HepG2 (cell line): ENCODE measurements around the gene PELO. TPM values are rescaled to one million over a fixed set of nuclear protein-coding genes. Genes with fewer than 3 reads are reported as not detected.

Source experiments
- ATAC-seq: fragments of 200-7000 bp; cut with Tn5 transposase; 3 replicates; pipeline ENCODE4 v1.9.1; 2020; ENCODE audit warnings: mild to moderate bottlenecking, moderate library complexity
- BruUV-seq: library from RNA; stranded (reverse); fragments of 400-500 nt; replicated peaks from 2 replicates; lab custom pipeline; 2021; lab: Mats Ljungman, UMichigan
- CTCF ChIA-PET: fragments of 300-600 bp; formaldehyde crosslinking; extraction: SDS; loops from one replicate; lab custom pipeline; 2021; ENCODE audit warnings: low total read pairs, inconsistent platforms, low intra/inter-chr PET ratio; lab: Yijun Ruan, JAX
- POLR2A ChIA-PET: fragments of 350-600 bp; sonication (Branson Sonifier 250); formaldehyde crosslinking; loops from one replicate; lab custom pipeline; 2020; ENCODE audit warnings: antibody characterized with exemption, inconsistent platforms; lab: Yijun Ruan, JAX
- DNase-seq: peaks from one replicate; pipeline ENCODE4 v3.0.0-alpha.2; 2015; ENCODE audit warnings: low spot score
- FAIRE-seq: peaks from 3 replicates; lab custom pipeline; 2011; peaks lifted over from hg19 to GRCh38; lab: Jason Lieb, UNC
- H2AFZ ChIP-seq: one replicate; pipeline ENCODE4 v1.6.1; 2011; ENCODE audit warnings: low read length, inconsistent platforms
- H3K27ac ChIP-seq: fragments of 300-600 bp; 3 replicates; pipeline ENCODE4 v1.8.0; 2011; ENCODE audit warnings: mixed run types, mild to moderate bottlenecking, mixed read lengths, low read length, inconsistent platforms; ENCODE audit not compliant: insufficient read depth; ENCODE audit errors: extremely low read length
- H3K27me3 ChIP-seq, 2 experiments: fragments of 200-600 bp in 1 of 2; 2 replicates in 1 of 2; 3 replicates in 1 of 2; pipeline versions ENCODE4 v1.6.0 to v1.8.0; 2011; ENCODE audit warnings: low read length in 2 of 2, mild to moderate bottlenecking in 2 of 2, moderate library complexity in 2 of 2, inconsistent platforms in 1 of 2; ENCODE audit not compliant: insufficient read depth in 2 of 2, control insufficient read depth in 1 of 2
- H3K36me3 ChIP-seq, 2 experiments: fragments of 200-600 bp in 1 of 2; replicated peaks in 1 of 2; 2 replicates in 1 of 2; 3 replicates in 1 of 2; pipeline versions ENCODE4 v1.5.1 to v1.8.0; 2011; ENCODE audit warnings: low read length in 2 of 2, inconsistent platforms in 1 of 2; ENCODE audit not compliant: insufficient read depth in 2 of 2, control insufficient read depth in 1 of 2
- H3K4me1 ChIP-seq: 2 replicates; pipeline ENCODE4 v1.5.1; 2012; ENCODE audit warnings: low read length, inconsistent platforms; ENCODE audit not compliant: insufficient read depth
- H3K4me2 ChIP-seq: 2 replicates; pipeline ENCODE4 v1.6.0; 2011; ENCODE audit warnings: low read depth, low read length, inconsistent platforms
- H3K4me3 ChIP-seq, 3 experiments: fragments of 200-600 bp in 1 of 3; sonication (generic), shearing (Covaris generic) in 1 of 3; replicated peaks in 1 of 3; 2 replicates each; pipeline ENCODE4 v1.5.1; 2011 to 2016; ENCODE audit warnings: low read length in 3 of 3, inconsistent platforms in 2 of 3, low read depth in 2 of 3, mild to moderate bottlenecking in 2 of 3, control low read depth in 1 of 3, mixed read lengths in 1 of 3; ENCODE audit not compliant: insufficient read depth in 1 of 3
- H3K79me2 ChIP-seq: one replicate; pipeline ENCODE4 v1.6.1; 2011; ENCODE audit warnings: low read length, inconsistent platforms; ENCODE audit not compliant: insufficient read depth
- H3K9ac ChIP-seq: 2 replicates; pipeline ENCODE4 v1.6.0; 2011; ENCODE audit warnings: mild to moderate bottlenecking, low read depth, low read length, inconsistent platforms; ENCODE audit not compliant: insufficient read depth
- H3K9me3 ChIP-seq: 2 replicates; pipeline ENCODE4 v1.5.1; 2012; ENCODE audit warnings: mild to moderate bottlenecking, low read length
- H4K20me1 ChIP-seq: 2 replicates; pipeline ENCODE4 v1.6.0; 2011; ENCODE audit warnings: inconsistent platforms, mild to moderate bottlenecking, low read length, moderate library complexity; ENCODE audit not compliant: insufficient read depth
- CREBL2 ChIP-seq: sonication (generic); formaldehyde crosslinking; IDR thresholded peaks from 2 replicates; pipeline ENCODE4 v1.8.1; 2023; ENCODE audit warnings: missing genetic modification reagents, mild to moderate bottlenecking, borderline replicate concordance
- ELK4 ChIP-seq: sonication (generic); formaldehyde crosslinking; IDR thresholded peaks from 2 replicates; pipeline ENCODE4 v1.9.0; 2021; ENCODE audit warnings: missing genetic modification reagents, borderline replicate concordance
- GMEB1 ChIP-seq: sonication (generic); formaldehyde crosslinking; IDR thresholded peaks from 2 replicates; pipeline ENCODE4 v1.5.1; 2020; ENCODE audit warnings: missing genetic modification reagents, mild to moderate bottlenecking, borderline replicate concordance
- HMG20B ChIP-seq: conservative IDR thresholded peaks from 2 replicates; pipeline ENCODE4 v1.6.1; 2016; ENCODE audit warnings: missing genetic modification reagents, missing compliant biosample characterization
- HNRNPK ChIP-seq: fragments of 200-400 bp; formaldehyde crosslinking; IDR thresholded peaks from 2 replicates; pipeline ENCODE4 v1.6.1; 2018; ENCODE audit warnings: low read length, low read depth, moderate library complexity, mild to moderate bottlenecking; ENCODE audit not compliant: poor library complexity, severe bottlenecking
- JDP2 ChIP-seq: sonication (generic); formaldehyde crosslinking; IDR thresholded peaks from 2 replicates; pipeline ENCODE4 v1.8.1; 2022; ENCODE audit warnings: missing genetic modification reagents, borderline replicate concordance
- KDM1A ChIP-seq: IDR thresholded peaks from 2 replicates; pipeline ENCODE4 v1.6.1; 2016; ENCODE audit warnings: missing compliant biosample characterization
- SRSF1 ChIP-seq: fragments of 200-400 bp; formaldehyde crosslinking; optimal IDR thresholded peaks from 2 replicates; pipeline ENCODE3; 2017; ENCODE audit warnings: mild to moderate bottlenecking, low read depth, low read length, moderate library complexity
- TBL1XR1 ChIP-seq: fragments of 150-350 bp; IDR thresholded peaks from 2 replicates; pipeline ENCODE4 v1.6.1; 2014; ENCODE audit warnings: borderline replicate concordance, low read length; ENCODE audit not compliant: partially characterized antibody
- ZEB1 ChIP-seq: IDR thresholded peaks from 2 replicates; pipeline ENCODE4 v1.6.1; 2012; ENCODE audit warnings: mild to moderate bottlenecking, low read depth, inconsistent platforms; ENCODE audit not compliant: insufficient replicate concordance
- ZMYM3 ChIP-seq: sonication (generic); formaldehyde crosslinking; IDR thresholded peaks from 2 replicates; pipeline ENCODE4 v1.5.1; 2020; ENCODE audit warnings: mild to moderate bottlenecking, missing genetic modification reagents
- ZNF597 ChIP-seq: sonication (generic); formaldehyde crosslinking; IDR thresholded peaks from 2 replicates; pipeline ENCODE4 v1.5.0; 2020; ENCODE audit warnings: missing genetic modification reagents
- WGBS: methylation state at CpG from one replicate; pipeline ENCODE4 v1.1.6; 2017; ENCODE audit warnings: low lambda C conversion rate; 5-methylcytosine and 5-hydroxymethylcytosine counted together
- in situ Hi-C: cut with HindIII; loops from 2 replicates; pipeline ENCODE4 v1.10.0; 2017; ENCODE audit warnings: low pct_unique_long_range_greater_than_20kb; ENCODE audit not compliant: extremely low pct_ligation_motif_present
- intact Hi-C: fragments of 100-400 bp; cut with micrococcal nuclease; formaldehyde crosslinking; loops from one replicate; pipeline ENCODE4 v1.10.0; 2022; ENCODE audit not compliant: unreplicated experiment
- polyA plus RNA-seq, 8 experiments: library from polyadenylated mRNA; depleted of rRNA in 3 of 8; stranded (reverse) in 7 of 8; unstranded in 1 of 8; fragments of >200 nt; fragmentation: Illumina TruSeq in 4 of 8; extraction: Trizol in 4 of 8; gene quantifications; 2 replicates each; pipeline versions ENCODE4 v1.2.1 to v1.2.3, GENCODE V29; 2011 to 2016; ENCODE audit warnings: low read depth in 4 of 8, missing spikeins in 1 of 8, mixed read lengths in 1 of 8; ENCODE audit not compliant: insufficient read depth in 1 of 8
- total RNA-seq, 5 experiments: library from RNA; depleted of rRNA; stranded (reverse); fragments of >200 nt; fragmentation: Illumina TruSeq; extraction: Trizol; gene quantifications; 2 replicates each; pipeline ENCODE4 v1.2.3, GENCODE V29; 2016; ENCODE audit warnings: low read depth in 1 of 5
- TF ChIP-seq, protein P1 (sequence below): sonication (generic); formaldehyde crosslinking; IDR thresholded peaks from 2 replicates; pipeline ENCODE4 v1.5.1; 2020; ENCODE audit warnings: mild to moderate bottlenecking, missing genetic modification reagents, moderate library complexity

The PELO gene
- total and polyA plus RNA-seq, 2 of the 13 experiments (the other 11 are each of a cell fraction or from before 2014, with no cell fraction given), result 19.0 to 23.9 TPM

DNA sequence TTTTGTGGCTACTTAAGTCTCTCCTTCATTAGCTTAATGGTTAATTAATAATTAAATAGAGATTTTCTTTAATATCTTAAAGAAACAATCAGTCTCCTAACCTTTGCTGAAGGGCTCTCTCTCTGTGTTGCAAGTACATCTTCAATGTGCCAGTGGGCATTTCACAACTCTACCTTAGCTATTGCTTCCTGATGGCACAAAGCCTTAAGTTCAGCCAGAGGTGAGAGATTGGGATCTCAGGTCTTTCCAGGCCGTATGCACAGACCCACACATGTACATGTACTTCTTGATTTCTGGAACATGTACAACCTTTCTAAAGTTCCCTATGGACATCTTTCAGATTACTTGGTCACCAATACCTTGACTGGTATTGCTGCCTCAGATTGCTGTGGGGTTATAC, 8.9 kb upstream of the PELO start:
- H3K27ac ChIP-seq, result no peak overlapping the region
- no peak overlapping the region for H3K4me3 ChIP-seq
- no peak overlapping the region for H2AFZ ChIP-seq
- no peaks in the 10 kb centered on the region for H3K9me3 ChIP-seq
- 0% methylated on average over 1 of the region's 1 CpG for WGBS
- CTCF ChIA-PET, result no interaction called here
- no peaks in the 10 kb centered on the region for H3K4me1 ChIP-seq
- in situ Hi-C loops, result no loop called here
- FAIRE-seq (no peak), DNase-seq (no peak), ATAC-seq (no peak)
- no peaks in the 10 kb centered on the region for H3K36me3 ChIP-seq
- intact Hi-C loops, result no loop called here
- no peaks in the 10 kb centered on the region for H4K20me1 ChIP-seq
- no peaks in the 10 kb centered on the region for H3K79me2 ChIP-seq
- no peak for TF ChIP-seq GMEB1 (CRISPR knock-in tag)
- TF ChIP-seq TBL1XR1, result no peak
- no peak for TF ChIP-seq KDM1A (CRISPR knock-in tag)
- no peak for TF ChIP-seq SRSF1
- TF ChIP-seq ZMYM3, result no peak
- TF ChIP-seq JDP2 (CRISPR knock-in tag), result no peak
- no peak for TF ChIP-seq ELK4
- TF ChIP-seq, protein P1, sequence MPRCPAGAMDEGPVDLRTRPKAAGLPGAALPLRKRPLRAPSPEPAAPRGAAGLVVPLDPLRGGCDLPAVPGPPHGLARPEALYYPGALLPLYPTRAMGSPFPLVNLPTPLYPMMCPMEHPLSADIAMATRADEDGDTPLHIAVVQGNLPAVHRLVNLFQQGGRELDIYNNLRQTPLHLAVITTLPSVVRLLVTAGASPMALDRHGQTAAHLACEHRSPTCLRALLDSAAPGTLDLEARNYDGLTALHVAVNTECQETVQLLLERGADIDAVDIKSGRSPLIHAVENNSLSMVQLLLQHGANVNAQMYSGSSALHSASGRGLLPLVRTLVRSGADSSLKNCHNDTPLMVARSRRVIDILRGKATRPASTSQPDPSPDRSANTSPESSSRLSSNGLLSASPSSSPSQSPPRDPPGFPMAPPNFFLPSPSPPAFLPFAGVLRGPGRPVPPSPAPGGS (CRISPR knock-in tag), result no peak
- TF ChIP-seq ZEB1, result no peak
- TF ChIP-seq HNRNPK, result no peak
- no peak for TF ChIP-seq CREBL2 (CRISPR knock-in tag)
- TF ChIP-seq ZNF597, result no peak
- TF ChIP-seq HMG20B (CRISPR knock-in tag), result no peak
- no peak overlapping the region for H3K4me2 ChIP-seq
- H3K27me3 ChIP-seq, result no peaks in the 10 kb centered on the region; a peak in 3 of 5 replicates
- no TSS peak for BruUV-seq
- no peak overlapping the region for H3K9ac ChIP-seq
- POLR2A ChIA-PET, result no interaction called here
